DND-41 (cell line): ENCODE measurements around the gene KIAA1755.

Experiments
- ATAC-seq: fragments of 200-7000 bp; cut with Tn5 transposase; 3 replicates; pipeline ENCODE4 v1.9.1; 2021; ENCODE audit warnings: low read depth; ENCODE audit not compliant: insufficient read depth
- DNase-seq: peaks from one replicate; pipeline ENCODE4 v3.0.0-alpha.2; 2020
- H2AFZ ChIP-seq: 2 replicates; pipeline ENCODE4 v1.6.0; 2012; ENCODE audit warnings: low read depth, low read length
- H3K27ac ChIP-seq: 2 replicates; pipeline ENCODE4 v1.5.1; 2012; ENCODE audit warnings: low read length, inconsistent platforms
- H3K27me3 ChIP-seq: fragments of 200-600 bp; sonication (generic); 2 replicates; pipeline ENCODE4 v1.6.0; 2012; ENCODE audit warnings: low read length, mild to moderate bottlenecking, inconsistent platforms; ENCODE audit not compliant: insufficient read depth, poor library complexity
- H3K36me3 ChIP-seq: 2 replicates; pipeline ENCODE4 v1.5.1; 2012; ENCODE audit warnings: low read length, inconsistent platforms; ENCODE audit not compliant: insufficient read depth
- H3K4me1 ChIP-seq: 2 replicates; pipeline ENCODE4 v1.5.1; 2012; ENCODE audit warnings: mild to moderate bottlenecking, low read length; ENCODE audit not compliant: insufficient read depth
- H3K4me2 ChIP-seq: 2 replicates; pipeline ENCODE4 v1.6.0; 2012; ENCODE audit warnings: mild to moderate bottlenecking, moderate library complexity, low read length, inconsistent platforms; ENCODE audit not compliant: insufficient read depth
- H3K4me3 ChIP-seq, 2 experiments: fragments of 200-600 bp in 1 of 2; shearing (Covaris generic) in 1 of 2; 2 replicates each; pipeline ENCODE4 v1.5.1; 2012 to 2016; ENCODE audit warnings: inconsistent platforms in 2 of 2, low read length in 2 of 2, mild to moderate bottlenecking in 2 of 2, low read depth in 1 of 2, moderate library complexity in 1 of 2
- H3K79me2 ChIP-seq: 2 replicates; pipeline ENCODE4 v1.6.0; 2012; ENCODE audit warnings: low read length, inconsistent platforms; ENCODE audit not compliant: insufficient read depth
- H3K9ac ChIP-seq: 2 replicates; pipeline ENCODE4 v1.6.0; 2012; ENCODE audit warnings: low read depth, mild to moderate bottlenecking, inconsistent platforms, low read length, moderate library complexity
- H3K9me3 ChIP-seq: 2 replicates; pipeline ENCODE4 v1.5.1; 2012; ENCODE audit warnings: low read length, moderate library complexity, mild to moderate bottlenecking, inconsistent platforms; ENCODE audit not compliant: insufficient read depth, severe bottlenecking
- H4K20me1 ChIP-seq: 2 replicates; pipeline ENCODE4 v1.6.0; 2012; ENCODE audit warnings: low read length; ENCODE audit not compliant: insufficient read depth
- CTCF ChIP-seq: IDR thresholded peaks from 2 replicates; pipeline ENCODE4 v1.5.1; 2012; ENCODE audit warnings: borderline replicate concordance, low read length, moderate library complexity, mild to moderate bottlenecking; ENCODE audit not compliant: poor library complexity, severe bottlenecking; ENCODE audit errors: extremely low read depth
- EZH2 ChIP-seq: IDR thresholded peaks from 3 replicates; pipeline ENCODE4 v1.6.1; 2012; ENCODE audit warnings: borderline replicate concordance, low read depth, mild to moderate bottlenecking, moderate library complexity, low read length, inconsistent platforms; ENCODE audit not compliant: severe bottlenecking

KIAA1755 gene

GRCh38 chr20:38170219-38170825 lies 90.2 kb downstream of the KIAA1755 start:
- no peak overlapping the region for H2AFZ ChIP-seq
- H4K20me1 ChIP-seq = 0 out of 2 replicates have a peak, but pooled peaks cover 2% of the 10 kb centered on the region
- peaks cover 16% of the 10 kb centered on the region for H3K27me3 ChIP-seq
- H3K27ac ChIP-seq = no peak overlapping the region
- H3K4me2 ChIP-seq = no peak overlapping the region
- H3K79me2 ChIP-seq = no peaks in the 10 kb centered on the region
- no peak overlapping the region for H3K4me3 ChIP-seq
- H3K9ac ChIP-seq = no peak overlapping the region
- no peaks in the 10 kb centered on the region for H3K9me3 ChIP-seq
- TF ChIP-seq CTCF (no peak), EZH2 (no peak)
- H3K4me1 ChIP-seq = no peaks in the 10 kb centered on the region
- DNase-seq = no peak
- no peak for ATAC-seq
- no peaks in the 10 kb centered on the region for H3K36me3 ChIP-seq

GRCh38 chr20:38169636-38170193 lies 90.8 kb downstream of the KIAA1755 start:
- H3K79me2 ChIP-seq = no peaks in the 10 kb centered on the region
- no peak for TF ChIP-seq EZH2
- TF ChIP-seq CTCF = no peak
- no peak overlapping the region for H3K9ac ChIP-seq
- no peaks in the 10 kb centered on the region for H3K4me1 ChIP-seq
- no peak overlapping the region for H3K4me2 ChIP-seq
- H3K27ac ChIP-seq = no peak overlapping the region
- no peaks in the 10 kb centered on the region for H3K9me3 ChIP-seq
- no peak for ATAC-seq
- no peak overlapping the region for H2AFZ ChIP-seq
- H3K27me3 ChIP-seq = peaks cover 16% of the 10 kb centered on the region
- no peak for DNase-seq
- H4K20me1 ChIP-seq = 0 out of 2 replicates have a peak, but pooled peaks cover 2% of the 10 kb centered on the region
- no peaks in the 10 kb centered on the region for H3K36me3 ChIP-seq
- H3K4me3 ChIP-seq = no peak overlapping the region

- Histone ChIP-seq H3K9ac (no peak overlapping the region), H3K4me3 (no peak overlapping the region), H3K9me3 (no peaks in the 10 kb centered on the region), H3K4me2 (no peak overlapping the region), H3K27me3 (peaks cover 16% of the 10 kb centered on the region), H3K36me3 (no peaks in the 10 kb centered on the region), H3K27ac (no peak overlapping the region), H3K79me2 (no peaks in the 10 kb centered on the region), H2AFZ (no peak overlapping the region), H4K20me1 (peaks cover 2% of the 10 kb centered on the region; the same call in 1 of the 2 replicates), H3K4me1 (no peaks in the 10 kb centered on the region)
- no peak for TF ChIP-seq EZH2
- no peak for TF ChIP-seq CTCF
- ATAC-seq (no peak), DNase-seq (no peak)
Measured at GRCh38 chr20:38168791-38169589, 91.5 kb downstream of the KIAA1755 start.
